Measurements from ENCODE around the gene ZDHHC11B.
"Not testable (repeated sequence)": the region's sequence is repeated elsewhere in the genome, so short reads cannot be mapped to it uniquely, and the experiment has no call there.

Gene ZDHHC11B

GRCh38 chr5:766666-767431 is 17.7 kb downstream of the ZDHHC11B start:
- DNase-seq: no peak

- no peak for DNase-seq
Observed at GRCh38 chr5:765948-766631, 18.4 kb downstream of the ZDHHC11B start.

DNA sequence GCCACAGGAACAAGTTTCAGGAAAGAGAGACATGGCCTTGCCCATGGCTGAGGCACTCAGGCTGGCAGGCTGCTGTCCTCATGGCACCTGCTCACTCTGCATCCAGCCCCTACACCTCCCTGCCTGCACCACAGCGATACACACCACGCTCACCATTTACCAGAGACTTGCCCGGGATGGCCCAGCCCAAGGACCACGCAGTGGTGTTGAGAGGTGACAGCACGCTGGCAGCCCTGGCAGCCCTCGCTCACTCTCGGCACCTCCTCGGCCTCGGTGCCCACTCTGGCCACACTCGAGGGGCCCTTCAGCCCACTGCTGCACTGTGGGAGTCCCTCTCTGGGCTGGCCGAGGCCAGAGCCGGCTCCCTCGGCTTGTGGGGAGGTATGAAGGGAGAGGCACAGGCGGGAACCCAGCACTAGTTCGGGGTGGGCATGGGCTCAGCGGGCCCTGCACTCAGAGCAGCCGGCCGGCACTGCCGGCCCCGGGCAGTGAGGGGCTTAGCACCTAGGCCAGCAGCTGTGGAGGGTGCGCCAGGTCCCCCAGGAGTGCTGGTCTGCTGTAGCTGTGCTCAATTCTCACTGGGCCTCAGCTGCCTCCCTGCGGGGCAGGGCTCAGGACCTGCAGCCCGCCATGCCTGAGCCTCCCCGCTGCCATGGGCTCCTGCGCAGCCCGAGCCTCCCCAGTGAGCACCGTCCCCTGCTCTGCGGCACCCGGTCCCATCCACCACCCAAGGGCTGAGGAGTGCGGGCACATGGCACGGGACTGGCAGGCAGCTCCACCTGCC is 20.3 kb downstream of the ZDHHC11B start:
- no peak for DNase-seq

DNA sequence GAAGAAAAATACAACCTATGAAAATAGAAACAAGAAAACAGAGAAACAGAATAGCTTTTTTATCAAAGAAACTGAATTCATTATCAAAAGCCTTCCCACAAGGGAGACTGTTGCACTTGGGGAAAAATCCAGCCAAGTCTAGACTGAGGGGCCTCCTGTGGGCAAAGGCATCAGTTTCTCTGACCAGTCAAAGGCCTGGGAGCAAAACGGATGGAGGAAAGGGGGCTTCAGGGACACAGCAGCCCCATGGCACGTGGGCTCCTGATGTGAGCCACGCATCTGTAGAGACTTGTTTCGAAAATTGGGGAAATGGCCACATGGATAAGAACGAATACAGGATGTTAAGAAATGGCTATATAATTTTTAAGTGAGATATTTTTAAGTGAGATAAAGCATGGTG is 21.1 kb downstream of the ZDHHC11B start:
- no peak for DNase-seq

- not testable (repeated sequence) for DNase-seq
Observed at GRCh38 chr5:762996-763395, 21.5 kb downstream of the ZDHHC11B start.

- DNase-seq: no peak
Observed at GRCh38 chr5:761854-762710, 22.4 kb downstream of the ZDHHC11B start.

DNA sequence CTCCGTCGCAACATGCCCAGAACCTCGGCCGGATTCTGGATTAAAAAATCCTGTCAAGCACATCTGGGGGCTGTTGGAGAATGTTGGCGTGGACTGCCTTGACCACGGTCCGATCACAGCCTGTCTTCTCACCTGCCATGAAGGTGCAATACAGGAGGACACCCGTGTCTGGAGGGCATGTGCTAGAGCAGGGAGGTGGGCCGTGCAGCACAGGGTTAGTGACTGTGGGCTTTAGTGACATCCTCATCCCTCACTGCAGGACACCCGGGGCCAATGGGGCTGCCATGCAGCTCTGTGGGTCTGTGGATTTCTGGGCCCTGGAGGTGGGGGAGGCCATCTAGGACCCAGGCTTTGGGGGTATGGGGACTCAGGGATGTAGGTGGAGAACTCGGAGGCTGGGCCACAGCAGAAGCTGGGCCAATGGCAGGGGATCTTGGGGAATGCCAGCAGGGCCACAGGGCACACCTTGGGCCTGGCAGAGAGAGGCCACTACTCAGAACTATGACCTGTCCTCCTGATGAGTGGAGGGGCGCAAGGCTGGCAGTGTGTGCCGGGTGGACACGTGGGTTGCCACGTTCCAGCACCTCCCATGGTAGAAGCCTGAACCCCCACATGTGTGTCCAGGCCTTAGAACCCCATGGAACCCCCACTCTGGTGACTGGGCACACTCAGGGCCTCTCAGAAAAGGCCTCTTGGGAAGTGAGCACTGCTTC is 23.3 kb downstream of the ZDHHC11B start:
- no peak for DNase-seq

- no peak for DNase-seq
Observed at GRCh38 chr5:760363-761058, 24.0 kb downstream of the ZDHHC11B start.

DNA sequence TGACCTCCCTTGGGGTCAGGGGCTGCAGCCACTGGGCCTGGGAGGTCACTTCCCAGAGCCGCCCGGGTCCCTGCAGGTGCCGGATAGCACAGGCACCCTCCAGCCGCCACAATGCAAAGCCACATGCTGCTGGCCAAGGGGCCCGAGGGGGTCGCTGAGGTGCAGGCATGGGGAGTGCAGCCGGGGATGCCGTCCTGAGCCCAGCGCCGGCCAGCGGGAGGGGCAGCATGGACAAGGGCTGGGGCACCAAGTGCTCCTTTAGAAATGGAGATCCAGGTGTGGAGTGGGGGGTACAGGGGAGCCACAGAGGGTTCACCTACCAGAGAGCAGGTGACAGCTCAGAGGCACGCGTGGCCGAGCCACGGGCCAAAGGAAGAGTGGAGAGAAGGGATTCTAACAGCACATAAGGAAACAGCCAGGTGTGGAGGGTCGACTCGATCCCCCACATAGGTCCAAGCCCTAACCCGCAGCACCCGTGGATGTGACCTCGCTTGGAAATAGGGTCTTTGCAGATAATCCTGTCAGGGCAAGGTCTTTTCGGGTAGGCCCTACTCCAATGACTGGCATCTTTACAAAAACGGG is 24.7 kb downstream of the ZDHHC11B start:
- no peak for DNase-seq

- peak in 1 of 2 donors; percentile 46 for DNase-seq
Observed at GRCh38 chr5:759111-759751, 25.3 kb downstream of the ZDHHC11B start.

GRCh38 chr5:758698-759053 is 25.9 kb downstream of the ZDHHC11B start:
- no peak for DNase-seq

DNA sequence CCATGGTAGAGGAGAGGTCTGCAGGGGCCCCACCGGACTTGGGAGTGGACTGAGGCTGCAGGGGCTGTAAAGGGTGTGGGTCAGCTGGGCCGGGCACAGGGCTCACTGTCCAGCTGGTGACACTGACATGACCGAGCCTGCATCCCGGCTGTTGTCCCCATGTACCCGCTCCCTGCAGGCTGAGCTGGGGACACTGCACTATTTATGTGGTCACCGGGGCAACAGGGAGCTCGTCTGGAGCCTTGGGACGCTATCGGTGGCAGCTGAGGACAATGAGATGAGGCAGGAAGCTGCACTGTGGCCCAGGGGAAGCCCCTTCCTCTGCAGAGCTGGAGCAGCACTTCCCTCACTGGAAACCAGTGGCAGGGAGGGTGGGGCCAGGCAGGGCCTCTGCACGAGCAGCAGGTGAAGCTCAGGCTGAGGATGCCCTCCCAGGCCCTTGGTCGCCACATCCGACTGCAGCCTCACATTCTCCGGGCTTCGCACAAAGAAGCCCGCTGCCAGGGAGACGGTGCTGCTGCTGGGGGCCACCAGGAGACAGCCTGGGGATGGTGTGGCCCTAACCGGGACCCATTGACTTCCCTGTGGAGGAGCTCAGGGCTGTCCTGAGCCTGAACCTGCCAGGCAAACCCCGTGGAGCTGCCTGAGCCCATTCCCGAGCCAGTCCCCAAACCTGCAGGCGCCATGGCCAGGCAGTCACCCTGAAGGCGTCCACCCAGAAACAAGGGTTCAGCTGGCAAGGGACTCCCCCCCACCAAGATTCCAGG is 26.4 kb downstream of the ZDHHC11B start:
- DNase-seq: no peak

DNA sequence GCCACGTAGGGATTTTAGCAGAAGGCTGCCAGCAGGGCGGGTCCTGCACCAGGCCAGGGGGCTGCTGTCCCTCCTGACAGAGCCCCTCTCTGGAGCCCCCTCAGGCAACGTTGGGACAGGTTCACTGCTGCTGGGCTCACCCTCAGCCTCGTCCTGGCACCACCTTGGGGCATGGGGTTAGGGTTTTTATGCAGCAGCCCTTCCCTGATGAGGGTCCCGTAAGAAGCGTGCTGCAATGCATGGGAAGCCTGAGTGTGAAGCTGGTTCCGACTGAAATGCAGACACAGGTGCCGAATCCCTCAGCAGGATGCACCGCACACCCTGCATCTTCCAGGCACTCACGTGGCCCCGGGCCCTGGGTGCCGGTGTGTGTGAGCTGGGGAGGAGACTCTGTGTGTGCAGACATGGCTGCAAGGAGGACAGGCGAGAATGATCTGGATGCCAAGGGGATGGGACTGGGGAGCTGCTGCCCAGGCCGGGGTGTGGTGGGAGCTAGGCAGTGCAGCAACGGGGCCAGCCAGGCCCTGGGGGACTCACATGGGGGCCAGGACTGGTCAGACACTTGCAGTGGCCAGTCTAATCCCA is 27.1 kb downstream of the ZDHHC11B start:
- no peak for DNase-seq

DNA sequence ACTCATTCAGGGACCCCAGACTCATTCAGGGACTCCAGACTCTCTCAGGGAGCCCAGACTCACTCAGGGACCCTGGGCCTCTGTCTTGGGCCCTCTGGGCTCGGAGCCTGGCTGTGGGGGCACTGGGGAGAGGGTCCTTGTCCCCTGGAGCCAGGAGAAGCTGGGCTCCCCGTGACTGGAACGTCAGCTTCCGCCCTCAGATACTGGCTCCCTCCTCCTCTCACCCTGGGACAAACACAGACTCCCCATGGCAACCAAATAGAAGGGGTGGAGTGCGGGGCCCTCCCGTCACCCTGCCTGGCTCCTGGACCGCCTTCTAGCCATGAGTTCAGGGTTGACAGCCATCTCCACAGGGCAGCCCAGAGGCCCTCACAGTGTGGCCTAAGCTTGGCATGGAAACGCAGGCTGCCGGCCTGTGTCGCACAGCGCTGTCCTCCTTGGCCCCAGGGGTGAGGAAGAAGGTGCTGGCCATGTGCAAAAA is 27.6 kb downstream of the ZDHHC11B start:
- no peak for DNase-seq

- no peak for DNase-seq
Observed at GRCh38 chr5:756171-756570, 28.4 kb downstream of the ZDHHC11B start.

GRCh38 chr5:754143-754632 is 30.3 kb downstream of the ZDHHC11B start:
- not testable (repeated sequence) for DNase-seq

- not testable (repeated sequence) for DNase-seq
Observed at GRCh38 chr5:753567-754142, 30.9 kb downstream of the ZDHHC11B start.

- DNase-seq: not testable (repeated sequence)
Observed at GRCh38 chr5:752532-753115, 31.9 kb downstream of the ZDHHC11B start.

All from stimulated activated CD4-positive, alpha-beta T cell treated with anti-CD3 and anti-CD28 coated beads, Interleukin-2, amount 100 ng/mL, for 48 hours (primary cell).